ENCODE results near the gene PLCL2.
"Not testable (repeated sequence)": the region's sequence is repeated elsewhere in the genome, so short reads cannot be mapped to it uniquely, and the experiment has no call there.

The PLCL2 gene

DNA sequence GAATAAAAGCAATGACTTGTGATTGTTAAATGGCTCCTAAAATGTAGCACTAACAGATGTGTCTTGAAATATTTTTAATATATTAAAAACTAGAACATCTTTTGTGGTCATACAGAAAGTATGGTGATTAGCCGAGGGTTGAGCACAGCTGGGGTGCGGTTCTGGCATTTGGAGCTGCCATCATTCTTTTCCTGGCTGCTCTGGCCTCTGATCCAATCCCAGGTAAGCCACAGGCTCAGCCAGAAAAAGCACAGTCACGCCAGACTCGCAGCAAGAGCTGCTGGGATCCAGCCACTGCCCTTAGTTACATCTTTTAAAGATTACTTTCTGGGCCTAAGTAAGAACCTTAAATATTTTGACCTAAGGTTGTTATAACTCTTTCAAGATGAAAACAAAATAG is 196.8 kb downstream of the PLCL2 start:
- no peak for DNase-seq

GRCh38 chr3:17087509-17087908 is 202.8 kb downstream of the PLCL2 start:
- DNase-seq = no peak

GRCh38 chr3:17088017-17088416 is 203.3 kb downstream of the PLCL2 start:
- DNase-seq = no peak

DNA sequence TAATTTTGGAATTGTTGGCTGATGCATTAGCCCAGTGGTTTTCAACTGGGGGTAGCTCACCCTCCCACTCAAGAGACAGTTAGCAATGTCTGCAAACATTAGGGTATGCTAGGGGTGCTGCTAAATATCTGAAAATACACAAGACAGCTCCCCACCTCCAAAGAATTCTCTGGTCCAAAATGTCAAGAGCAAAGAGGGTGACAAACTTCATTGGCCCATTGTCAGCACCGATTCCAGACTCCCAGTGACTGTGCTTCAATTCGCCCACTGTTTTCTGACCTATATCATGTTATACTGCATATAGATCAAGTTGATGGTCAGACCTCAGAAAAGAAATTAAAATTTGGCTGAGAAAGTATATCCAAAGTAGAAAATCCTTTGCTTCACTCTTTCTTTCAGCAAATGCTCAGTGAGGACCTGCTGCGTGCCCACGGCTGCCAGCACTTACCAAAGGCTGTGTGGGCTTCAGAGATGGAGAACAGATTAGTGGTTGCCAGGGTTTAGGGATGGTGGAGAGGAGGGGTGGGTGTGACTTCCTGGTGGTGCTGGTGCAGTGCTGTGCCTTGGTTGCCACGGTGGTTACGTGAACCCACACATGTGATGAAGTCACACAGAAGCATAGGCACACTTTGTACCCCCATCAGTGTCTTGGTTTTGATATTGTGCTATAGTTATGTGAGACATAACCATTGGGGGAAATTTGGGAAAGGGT is 204.0 kb downstream of the PLCL2 start:
- DNase-seq = no peak

GRCh38 chr3:17089314-17089700 is 204.6 kb downstream of the PLCL2 start:
- no peak for DNase-seq

DNA sequence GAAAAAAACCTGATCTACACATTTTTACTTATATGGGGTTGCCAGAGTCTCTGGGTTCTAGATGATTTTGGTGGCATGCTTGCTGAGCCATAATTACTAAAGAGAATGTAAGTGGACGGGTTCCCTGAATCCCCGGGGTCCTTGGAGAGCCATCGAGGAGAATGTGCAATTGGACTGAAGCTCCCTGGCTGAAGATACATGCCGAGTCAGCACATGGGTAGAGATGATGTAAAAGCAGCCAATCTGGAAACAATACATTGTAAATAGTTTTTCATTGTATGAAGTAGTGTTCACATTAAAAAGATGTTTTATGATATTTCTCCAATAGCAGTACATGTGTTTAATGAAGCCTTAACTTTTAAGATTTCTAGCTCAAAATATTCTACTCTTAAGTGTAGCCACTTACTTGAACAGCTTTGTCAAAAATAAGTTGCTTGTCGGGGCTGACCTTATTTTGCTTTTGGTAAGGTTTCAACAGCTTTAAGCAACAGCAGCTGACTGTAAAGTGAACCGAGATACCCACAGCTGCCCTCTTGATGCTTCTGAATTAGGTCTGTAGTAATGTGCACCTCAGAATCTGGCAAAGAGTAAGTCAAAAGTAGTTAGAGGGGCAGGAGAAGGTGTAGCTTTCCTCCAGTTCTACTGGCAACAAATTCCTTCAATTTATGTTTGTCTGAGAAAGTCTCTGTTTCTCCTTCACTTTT is 205.7 kb downstream of the PLCL2 start:
- DNase-seq = no peak

DNA sequence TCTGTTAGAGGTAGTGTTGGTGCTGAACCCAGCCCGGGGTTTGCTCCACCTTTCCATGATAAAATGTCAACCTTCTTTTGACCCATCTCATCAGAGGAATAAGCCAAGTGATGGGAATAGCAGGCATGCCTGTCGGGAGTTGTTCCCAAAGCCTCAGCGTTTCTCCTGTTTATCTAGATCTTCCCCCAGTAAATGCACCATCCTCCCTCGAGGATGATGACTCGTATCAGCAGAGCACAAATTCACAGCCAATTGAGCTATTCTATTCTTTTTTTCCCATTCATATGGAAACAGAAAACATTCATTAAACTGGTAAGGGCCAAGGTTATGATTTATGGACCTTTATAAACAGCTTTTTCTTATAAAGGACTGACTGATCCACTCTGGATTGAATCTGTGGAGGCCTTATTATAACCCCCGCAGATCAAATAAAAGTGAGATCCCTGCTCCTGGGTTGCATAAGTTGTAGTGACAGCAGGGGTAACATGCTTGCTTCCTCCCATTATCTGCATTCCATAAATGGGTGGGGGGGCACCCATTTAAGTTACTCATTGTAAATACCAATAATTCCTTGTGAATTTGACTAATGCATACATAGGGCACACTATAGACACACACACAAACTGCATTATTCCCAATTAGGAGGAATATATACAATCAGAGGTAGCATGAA is 207.3 kb downstream of the PLCL2 start:
- no peak for DNase-seq

GRCh38 chr3:17092583-17092933 is 207.8 kb downstream of the PLCL2 start:
- no peak for DNase-seq

DNA sequence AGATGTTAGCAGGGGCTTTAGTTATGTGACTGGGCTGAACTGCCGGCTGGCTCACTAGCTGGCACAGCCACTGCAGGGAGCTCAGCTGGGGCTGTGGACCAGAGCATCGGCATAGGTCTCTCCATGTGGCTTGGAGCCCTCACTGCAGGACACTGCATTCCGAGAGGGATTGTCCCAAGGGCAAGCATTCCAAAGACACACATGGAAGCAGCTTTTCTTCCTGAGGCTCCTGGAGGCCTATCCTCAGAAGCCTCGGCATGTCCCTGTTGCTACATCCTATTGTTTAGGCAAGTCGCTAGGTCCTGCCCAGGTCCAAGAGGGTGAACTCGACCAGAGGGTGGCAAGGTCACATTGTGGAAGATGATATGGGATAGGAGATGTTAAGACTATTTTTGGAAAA is 209.8 kb downstream of the PLCL2 start:
- DNase-seq = no peak

- no peak for DNase-seq
These were observed 218.8 kb downstream of the PLCL2 start for GRCh38 chr3:17103579-17103978.

DNA sequence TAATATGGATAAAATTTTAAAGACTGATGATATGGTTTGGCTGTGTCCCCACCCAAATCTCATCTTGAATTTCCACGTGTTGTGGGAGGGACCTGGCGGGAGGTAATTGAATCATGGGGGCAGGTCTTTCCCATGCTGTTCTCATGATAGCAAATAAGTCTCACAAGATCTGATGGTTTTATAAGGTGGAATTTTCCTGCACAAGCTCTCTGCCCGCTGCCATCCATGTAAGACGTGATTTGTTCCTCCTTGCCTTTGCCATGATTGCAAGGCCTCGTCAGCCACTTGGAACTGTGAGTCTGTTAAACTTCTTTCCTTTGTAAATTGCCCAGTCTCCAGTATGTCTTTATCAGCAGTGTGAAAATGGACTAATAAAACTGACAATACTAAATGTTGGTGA is 222.0 kb downstream of the PLCL2 start:
- not testable (repeated sequence) for DNase-seq

GRCh38 chr3:17110660-17111396 is 226.1 kb downstream of the PLCL2 start:
- no peak for DNase-seq

DNA sequence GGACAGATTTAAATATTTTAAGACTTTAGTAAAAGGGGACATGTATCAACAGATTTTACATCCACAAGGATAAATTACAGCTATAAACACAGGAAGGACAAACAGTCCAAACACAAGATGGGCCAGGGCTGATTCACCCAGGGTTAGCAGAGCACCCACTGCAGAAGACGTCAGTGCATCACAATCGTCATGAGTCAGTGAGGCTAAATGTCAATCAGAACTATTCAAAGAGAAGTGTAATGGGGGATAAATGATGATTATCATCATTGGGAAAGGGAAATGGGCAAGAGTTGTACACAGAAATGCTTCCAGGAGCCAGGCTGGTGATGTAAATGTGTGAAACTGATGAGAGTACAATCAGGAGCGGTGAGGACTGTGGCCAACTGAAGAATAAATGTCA is 226.8 kb downstream of the PLCL2 start:
- DNase-seq = no peak

DNA sequence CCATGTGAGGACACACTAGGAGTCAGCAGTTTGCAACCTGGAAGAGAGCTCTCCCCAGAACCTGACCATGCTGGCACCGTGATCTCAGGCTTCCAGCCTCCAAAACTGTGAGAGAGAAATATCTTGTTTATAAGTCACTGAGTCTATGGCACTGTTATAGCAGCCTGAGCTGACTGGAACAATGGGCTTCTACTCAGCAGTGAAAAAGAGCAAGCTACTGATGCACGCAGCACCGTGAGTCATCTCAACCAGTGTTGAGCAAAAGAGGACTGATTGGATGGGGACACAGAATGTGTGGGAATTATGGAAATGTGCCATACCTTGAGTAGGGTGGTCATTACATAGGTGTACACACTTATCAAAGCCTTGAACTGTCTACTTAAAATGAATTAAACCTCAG is 230.4 kb downstream of the PLCL2 start:
- no peak for DNase-seq

- no peak for DNase-seq
These were observed 231.3 kb downstream of the PLCL2 start for GRCh38 chr3:17116007-17116600.

DNA sequence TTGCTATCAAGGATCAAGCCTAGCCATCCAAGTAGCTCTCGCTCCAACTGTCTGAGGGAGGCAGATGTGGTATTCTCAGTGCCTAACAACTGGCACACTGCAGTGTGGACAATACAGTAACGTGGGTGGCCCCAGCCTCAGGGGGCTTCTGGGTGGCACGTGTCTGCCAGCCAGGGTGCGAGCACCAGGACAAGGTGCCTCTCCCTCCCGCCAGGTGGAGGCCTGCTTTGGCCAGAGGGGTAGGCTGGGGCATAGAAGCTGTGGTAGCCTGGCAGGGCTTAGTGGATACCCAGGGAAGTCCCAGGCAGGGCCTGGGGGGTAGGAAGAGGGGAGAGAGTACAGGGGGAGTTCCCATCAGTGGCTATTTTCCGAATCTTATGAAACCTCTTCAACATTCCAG is 234.0 kb downstream of the PLCL2 start:
- DNase-seq = no peak

GRCh38 chr3:17119201-17120072 is 234.7 kb downstream of the PLCL2 start:
- DNase-seq = no peak

GRCh38 chr3:17120115-17120514 is 235.4 kb downstream of the PLCL2 start:
- DNase-seq = no peak

- DNase-seq = no peak
These were observed 236.6 kb downstream of the PLCL2 start for GRCh38 chr3:17121336-17121735.

GRCh38 chr3:17122758-17123157 is 238.0 kb downstream of the PLCL2 start:
- no peak for DNase-seq

DNA sequence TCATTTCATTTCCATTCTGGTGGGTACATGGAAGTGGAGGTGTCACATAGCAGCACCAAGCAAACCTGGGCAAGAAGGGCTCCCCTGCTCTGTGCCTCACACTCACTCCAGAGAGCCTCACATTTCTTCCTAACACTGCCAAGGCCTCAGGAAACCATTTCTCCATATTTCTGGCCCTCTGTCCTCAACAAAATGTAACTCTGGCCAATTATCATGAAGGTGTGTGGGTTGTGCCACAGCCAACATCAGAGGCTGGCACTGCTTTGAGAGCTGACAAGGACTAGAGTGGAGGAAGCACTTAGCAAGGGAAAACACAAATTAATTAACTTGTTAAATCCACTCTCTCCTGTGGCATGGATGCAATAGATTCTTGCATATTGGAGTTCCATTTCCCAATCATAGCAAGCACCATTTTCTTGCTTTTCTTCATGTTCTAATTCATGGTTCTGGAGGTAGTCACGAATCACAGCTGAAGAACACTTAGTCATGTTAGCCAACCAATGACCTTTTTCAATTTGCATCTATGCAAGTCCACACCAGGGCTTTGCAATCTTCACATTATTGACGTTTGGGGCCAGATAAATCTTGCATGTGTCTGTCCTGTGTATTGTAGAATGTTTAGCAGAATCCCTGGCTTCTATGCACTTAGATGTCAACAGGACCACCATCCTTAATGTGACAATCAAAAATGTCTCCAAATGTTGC is 241.1 kb downstream of the PLCL2 start:
- no peak for DNase-seq

Measured in T-helper 9 cell (primary cell).